Muscle of leg (tissue), 11 donors: Measurements from ENCODE around the gene SLC9B2. TPM values are rescaled to one million over a fixed set of nuclear protein-coding genes. Genes with fewer than 3 reads are reported as not detected.

Experiments used
- DNase-seq: peaks from one replicate; pipeline ENCODE4 v3.0.0; 2013
- H3K27ac ChIP-seq: one replicate; pipeline ENCODE4 v1.5.1; 2013; ENCODE audit warnings: mild to moderate bottlenecking, low read length, control low read depth
- H3K27me3 ChIP-seq: one replicate; pipeline ENCODE4 v1.6.1; 2013; ENCODE audit warnings: low read length; ENCODE audit not compliant: control insufficient read depth, insufficient read depth
- H3K36me3 ChIP-seq: one replicate; pipeline ENCODE4 v1.6.1; 2013; ENCODE audit warnings: low read length; ENCODE audit not compliant: control insufficient read depth, insufficient read depth
- H3K4me1 ChIP-seq: one replicate; pipeline ENCODE4 v1.6.1; 2013; ENCODE audit warnings: low read length; ENCODE audit not compliant: control insufficient read depth, insufficient read depth
- H3K4me3 ChIP-seq: one replicate; pipeline ENCODE4 v1.5.1; 2013; ENCODE audit warnings: low read length, control low read depth
- H3K9me3 ChIP-seq: replicated peaks from 2 replicates; pipeline ENCODE4 v1.6.1; 2013; ENCODE audit warnings: low read depth, low read length; ENCODE audit not compliant: control insufficient read depth
- WGBS: methylation state at CpG from one replicate; pipeline ENCODE4 v1.1.5; 2013; ENCODE audit warnings: missing lambda C conversion rate; ENCODE audit not compliant: insufficient coverage; 5-methylcytosine and 5-hydroxymethylcytosine counted together
- polyA plus RNA-seq, 8 donors: library from polyadenylated mRNA; unstranded; fragments of 120-200 nt; gene quantifications; one replicate each; pipeline versions ENCODE4 v1.2.1 to v1.2.3, GENCODE V29; 2013; ENCODE audit warnings: inconsistent platforms in 1 of 8, low replicate concordance in 1 of 8; ENCODE audit not compliant: insufficient read length in 8 of 8, insufficient read depth in 1 of 8
- total RNA-seq: library from RNA; stranded (reverse); fragments of 120-200 nt; gene quantifications from one replicate; pipeline ENCODE4 v1.2.4, GENCODE V29; 2013

SLC9B2 gene
- total and polyA plus RNA-seq, 9 donors: 8.4 to 11.9 (median 10.1) TPM

GRCh38 chr4:103021120-103021519 is 55.4 kb downstream of the SLC9B2 start:
- no peak for DNase-seq
- Histone ChIP-seq H3K27ac (no peak overlapping the region), H3K36me3 (no peaks in the 10 kb centered on the region), H3K27me3 (no peaks in the 10 kb centered on the region), H3K9me3 (no peaks in the 10 kb centered on the region), H3K4me3 (no peak overlapping the region), H3K4me1 (peaks cover 10% of the 10 kb centered on the region)
- WGBS: no CpG with 5 or more reads among the region's 2 CpGs

DNA sequence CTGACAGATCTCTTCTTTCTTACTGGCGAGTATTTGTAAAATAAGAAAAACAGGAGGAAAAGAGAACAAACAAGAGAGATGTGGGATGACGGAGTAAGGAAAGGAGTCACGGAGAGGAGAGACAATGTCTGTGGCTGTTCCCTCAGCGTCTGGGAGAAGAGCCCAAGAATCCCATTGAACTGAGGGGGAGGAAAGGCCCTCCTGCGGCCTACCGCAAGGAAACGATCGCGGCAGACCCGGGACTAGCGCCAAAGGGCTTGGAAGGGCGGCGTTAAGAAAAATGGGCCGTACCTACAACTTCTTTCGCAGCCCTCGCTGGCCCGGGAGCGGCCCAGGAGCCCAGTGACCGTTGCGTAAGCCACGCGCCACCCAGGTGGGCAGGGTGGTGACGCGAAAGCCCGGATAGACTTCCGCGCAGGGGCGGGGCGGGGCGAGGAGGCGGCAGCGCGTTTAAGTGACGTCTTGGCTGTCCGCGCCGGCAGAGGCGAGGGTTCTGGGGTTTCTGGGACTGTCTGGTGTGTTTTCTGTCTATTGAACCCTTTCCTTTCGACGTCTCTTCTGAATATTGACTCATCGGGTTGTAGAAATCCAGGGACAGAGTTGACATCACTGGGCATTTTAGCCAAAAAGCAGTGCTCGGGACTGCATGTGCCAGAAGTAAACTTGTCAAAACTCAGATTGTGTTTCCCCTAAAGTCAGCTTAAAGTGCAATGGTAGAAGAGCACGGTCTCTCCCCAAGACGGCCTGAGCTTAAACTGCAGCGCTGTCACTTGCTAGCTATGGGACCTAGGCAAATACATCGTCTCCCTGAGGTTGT is 57.0 kb downstream of the SLC9B2 start, which contains the start of gene SLC9B1:
Gene SLC9B1, minus strand, starts transcription at position 398 of the 817 bp plus-strand sequence. CDS start 27,994 bp downstream, outside the sequence.
- DNase-seq: peak; percentile 98
- Histone ChIP-seq H3K36me3 (no peaks in the 10 kb centered on the region), H3K4me3 (peak within 1 kb of the TSS; percentile 70), H3K27ac (peak within 1 kb of the TSS; percentile 98), H3K4me1 (peaks cover 10% of the 10 kb centered on the region), H3K9me3 (no peaks in the 10 kb centered on the region), H3K27me3 (no peaks in the 10 kb centered on the region)
- 2% methylated on average over 39 of the region's 46 CpGs for WGBS

- Histone ChIP-seq H3K27me3 (no peaks in the 10 kb centered on the region), H3K4me3 (peak overlapping the region; percentile 70), H3K36me3 (no peaks in the 10 kb centered on the region), H3K4me1 (peaks cover 10% of the 10 kb centered on the region), H3K27ac (peak overlapping the region; percentile 98), H3K9me3 (no peaks in the 10 kb centered on the region)
- 33% methylated on average over 1 of the region's 8 CpGs for WGBS
- peak; percentile 76 for DNase-seq
These were observed 57.9 kb downstream of the SLC9B2 start for GRCh38 chr4:103018391-103019307.

DNA sequence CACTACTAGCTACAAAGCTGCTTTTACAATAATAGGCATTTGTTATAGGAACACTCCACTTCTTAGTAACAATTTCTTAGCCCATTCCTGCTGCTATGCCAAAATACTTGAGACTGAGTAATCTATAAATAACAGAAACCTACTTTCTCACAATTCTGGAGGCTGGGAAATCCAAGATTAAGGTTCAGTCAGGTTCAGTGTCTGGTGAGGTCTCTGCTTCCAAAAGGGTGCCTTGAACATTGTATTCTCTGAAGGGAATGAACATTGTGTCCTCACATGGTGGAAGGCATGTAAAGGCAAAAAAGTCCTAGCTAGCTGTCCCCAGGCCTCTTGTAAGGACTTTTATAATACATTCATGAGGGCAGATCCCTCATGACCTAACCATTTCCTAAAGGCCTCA is 64.0 kb downstream of the SLC9B2 start:
- no peak for DNase-seq
- H3K4me1 ChIP-seq: no peaks in the 10 kb centered on the region
- no peaks in the 10 kb centered on the region for H3K36me3 ChIP-seq
- H3K4me3 ChIP-seq: no peak overlapping the region
- no peaks in the 10 kb centered on the region for H3K27me3 ChIP-seq
- no peak overlapping the region for H3K27ac ChIP-seq
- H3K9me3 ChIP-seq: no peaks in the 10 kb centered on the region

DNA sequence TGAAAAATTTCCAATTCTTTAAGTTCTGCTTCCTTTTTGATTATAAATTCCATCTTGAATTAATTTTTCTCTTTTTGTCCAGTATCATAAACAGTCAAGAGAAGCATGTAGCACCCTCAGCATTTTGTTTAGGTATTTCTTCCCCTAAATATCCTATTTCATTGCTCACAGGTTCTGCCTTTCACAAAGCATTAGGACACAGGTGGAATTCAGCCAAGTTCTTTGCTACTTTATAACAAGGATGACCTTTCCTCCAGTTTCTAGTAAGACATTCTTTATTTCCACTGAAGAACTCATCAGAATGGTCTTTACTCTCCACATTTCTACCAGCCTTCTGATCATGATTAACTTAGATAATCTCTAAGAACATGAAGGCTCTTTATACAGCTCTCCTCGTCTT is 64.5 kb downstream of the SLC9B2 start:
- H3K27ac ChIP-seq: no peak overlapping the region
- no peak overlapping the region for H3K4me3 ChIP-seq
- H3K36me3 ChIP-seq: no peaks in the 10 kb centered on the region
- peak; percentile 27 for DNase-seq
- no peaks in the 10 kb centered on the region for H3K27me3 ChIP-seq
- no peaks in the 10 kb centered on the region for H3K9me3 ChIP-seq
- H3K4me1 ChIP-seq: no peaks in the 10 kb centered on the region
- no CpG with 5 or more reads among the region's 1 CpG for WGBS

DNA sequence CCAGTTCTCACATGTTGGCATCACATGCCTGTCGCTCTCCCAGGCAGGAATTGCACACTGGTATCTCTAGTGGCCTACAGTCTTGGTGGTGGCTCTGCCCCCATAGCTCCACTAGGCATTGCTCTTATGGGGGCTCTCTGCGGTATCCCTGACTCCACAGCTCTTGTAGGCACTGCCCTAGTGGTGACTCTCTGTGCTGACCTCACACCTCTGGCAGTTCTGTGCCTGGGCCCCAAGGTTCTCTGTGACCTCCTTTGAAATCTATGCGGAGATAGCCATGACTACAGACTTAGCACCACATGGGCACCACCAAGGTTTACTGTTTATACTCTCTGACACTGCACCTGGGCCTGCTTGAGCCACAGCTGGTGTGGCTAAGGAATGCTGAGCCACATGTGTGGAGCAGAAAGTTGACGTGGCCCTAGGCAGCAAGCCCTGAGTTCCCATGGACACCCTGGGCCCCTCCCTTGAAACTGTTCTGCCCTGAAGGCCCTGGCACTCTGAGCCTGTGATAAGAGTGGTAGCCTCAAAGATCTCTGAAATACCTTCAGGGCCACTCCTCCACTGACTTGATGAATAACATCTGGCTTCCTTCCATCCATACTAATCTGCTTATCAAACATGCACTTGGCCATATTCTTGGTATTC is 65.1 kb downstream of the SLC9B2 start:
- H3K4me1 ChIP-seq: no peaks in the 10 kb centered on the region
- H3K9me3 ChIP-seq: no peaks in the 10 kb centered on the region
- H3K36me3 ChIP-seq: no peaks in the 10 kb centered on the region
- DNase-seq: no peak
- H3K4me3 ChIP-seq: no peak overlapping the region
- no peaks in the 10 kb centered on the region for H3K27me3 ChIP-seq
- H3K27ac ChIP-seq: no peak overlapping the region
- 59% methylated on average over 4 of the region's 4 CpGs for WGBS

DNA sequence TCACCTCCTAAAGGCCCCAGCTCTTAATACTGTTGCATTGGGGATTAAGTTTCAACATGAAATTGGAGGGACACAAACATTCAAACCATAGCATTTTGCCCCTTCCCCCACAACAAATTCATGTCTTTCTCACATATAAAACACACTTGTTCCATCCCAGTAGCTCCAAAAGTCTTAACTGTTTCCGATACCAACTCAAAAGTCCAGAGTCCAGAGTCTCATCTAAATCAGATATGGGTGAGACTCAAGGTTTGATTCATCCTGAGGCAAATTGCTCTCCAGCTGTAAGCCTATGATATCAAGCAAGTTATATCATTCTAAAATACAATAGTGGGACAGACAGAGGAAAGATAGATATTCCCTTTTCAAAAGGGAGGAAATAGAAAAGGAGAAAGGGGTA is 65.8 kb downstream of the SLC9B2 start:
- no peaks in the 10 kb centered on the region for H3K4me1 ChIP-seq
- no peaks in the 10 kb centered on the region for H3K27me3 ChIP-seq
- no CpG with 5 or more reads among the region's 1 CpG for WGBS
- no peaks in the 10 kb centered on the region for H3K9me3 ChIP-seq
- DNase-seq: no peak
- H3K36me3 ChIP-seq: no peaks in the 10 kb centered on the region
- H3K4me3 ChIP-seq: no peak overlapping the region
- H3K27ac ChIP-seq: no peak overlapping the region

GRCh38 chr4:103008875-103009729 is 67.5 kb downstream of the SLC9B2 start:
- H3K27me3 ChIP-seq: no peaks in the 10 kb centered on the region
- H3K4me1 ChIP-seq: no peaks in the 10 kb centered on the region

DNA sequence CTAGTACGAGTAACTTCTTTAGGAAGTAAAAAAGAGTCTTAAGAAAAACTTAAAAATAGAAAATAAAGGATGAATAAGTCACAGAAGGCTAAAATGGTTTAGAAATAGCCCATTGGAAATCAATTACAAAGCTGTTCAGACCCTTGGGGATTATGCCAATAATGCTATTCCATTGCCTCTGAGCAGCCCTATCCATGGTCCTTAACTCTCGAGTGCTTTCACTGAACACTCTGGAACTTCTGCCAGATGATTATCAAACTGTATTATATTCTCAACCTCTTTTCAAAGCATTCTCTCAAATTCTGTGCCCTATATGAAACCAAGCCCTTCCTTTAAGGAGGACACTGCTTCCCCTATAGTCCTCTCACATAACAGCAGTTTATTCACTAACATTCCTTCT is 74.0 kb downstream of the SLC9B2 start:
- H3K9me3 ChIP-seq: no peaks in the 10 kb centered on the region
- no peaks in the 10 kb centered on the region for H3K36me3 ChIP-seq
- peak; percentile 14 for DNase-seq
- H3K4me1 ChIP-seq: no peaks in the 10 kb centered on the region
- H3K4me3 ChIP-seq: no peak overlapping the region
- no peak overlapping the region for H3K27ac ChIP-seq
- 13% methylated on average over 1 of the region's 2 CpGs for WGBS
- no peaks in the 10 kb centered on the region for H3K27me3 ChIP-seq

More at GRCh38 chr4:103008875-103009729, 67.5 kb downstream of the SLC9B2 start:
- H3K9me3 ChIP-seq: no peaks in the 10 kb centered on the region
- WGBS: 90% methylated on average over 10 of the region's 15 CpGs
- no peaks in the 10 kb centered on the region for H3K36me3 ChIP-seq
- no peak overlapping the region for H3K27ac ChIP-seq
- no peak overlapping the region for H3K4me3 ChIP-seq
- DNase-seq: peak; percentile 81
